Right lobe of liver (tissue), 6 donors: Measurements from ENCODE around the gene PRKACB. TPM values are rescaled to one million over a fixed set of nuclear protein-coding genes. Genes with fewer than 3 reads are reported as not detected.

Experiments
- ATAC-seq, 4 donors: fragments of 200-7000 bp; cut with Tn5 transposase; one replicate each; pipeline ENCODE4 v1.9.1; 2020; ENCODE audit warnings: mild to moderate bottlenecking in 4 of 4, moderate library complexity in 4 of 4
- DNase-seq, 3 donors: peaks; one replicate each; pipeline ENCODE4 v3.0.0-alpha.2; 2020
- H3K27ac ChIP-seq, 3 donors: fragments of 200-600 bp; one replicate each; pipeline ENCODE4 v1.8.0; 2022
- H3K27me3 ChIP-seq, 2 donors: fragments of 200-600 bp; one replicate each; pipeline ENCODE4 v1.8.0; 2022
- H3K36me3 ChIP-seq, 4 donors: fragments of 200-600 bp; sonication (generic) in 1 of 4; one replicate each; pipeline versions ENCODE4 v1.5.1 to v1.8.0; 2017 to 2022; ENCODE audit warnings: control low read depth in 1 of 4
- H3K4me1 ChIP-seq, 4 donors: fragments of 200-600 bp; sonication (generic) in 1 of 4; one replicate each; pipeline versions ENCODE4 v1.5.1 to v1.8.0; 2017 to 2022; ENCODE audit warnings: control low read depth in 1 of 4
- H3K4me3 ChIP-seq, 3 donors: fragments of 200-600 bp; one replicate each; pipeline ENCODE4 v1.8.0; 2022
- H3K9me3 ChIP-seq, 4 donors: fragments of 200-600 bp; sonication (generic) in 1 of 4; one replicate each; pipeline versions ENCODE4 v1.5.1 to v1.8.0; 2017 to 2022; ENCODE audit warnings: control low read depth in 1 of 4
- POLR2A ChIP-seq: fragments of 450-650 bp; IDR thresholded peaks from one replicate; pipeline ENCODE4 v1.6.1; 2017; ENCODE audit warnings: antibody characterized with exemption, mild to moderate bottlenecking
- WGBS: methylation state at CpG from one replicate; pipeline ENCODE4 v1.1.6; 2018; ENCODE audit warnings: low coverage, low lambda C conversion rate; ENCODE audit not compliant: insufficient coverage; ENCODE audit errors: missing lambda C conversion rate; 5-methylcytosine and 5-hydroxymethylcytosine counted together
- intact Hi-C, 2 donors: fragments of 100-400 bp; cut with DNase I; formaldehyde crosslinking; loops; one replicate each; pipeline versions ENCODE4 v1.11.2 to v1.14.1; 2022
- total RNA-seq, 6 experiments: library from RNA; depleted of rRNA in 2 of 6; stranded (reverse); fragments of >200 nt in 2 of 6; fragmentation: NEBNext Ultra II Directional in 3 of 6; extraction: Animal tissue kit (Norgen Biotek cat#: 25700) in 3 of 6; gene quantifications; one replicate each; pipeline versions ENCODE4 v1.1.0 to v1.2.4, GENCODE V29; 2016 to 2023
- TF ChIP-seq, protein P1 (sequence below), 4 donors: fragments of 200-600 bp in 3 of 4; fragments of 450-650 bp in 1 of 4; IDR thresholded peaks; one replicate each; pipeline versions ENCODE4 v1.5.1 to v1.8.0; 2016 to 2022; ENCODE audit warnings: antibody characterized with exemption in 4 of 4, mild to moderate bottlenecking in 2 of 4
- donor health status: DM: no; HTN: yes; CAD: no.
- donor health status: DM: no; HTN: no; CAD: no.
- donor health status: DM: no; HTN: no; CAD: no.
- donor health status: DM: no; HTN: yes; CAD: no.
- donor health status: DM: no; HTN: yes; CAD: no.

PRKACB gene
- total RNA-seq, 6 experiments from 2014 or later = 11.1 to 19.7 (median 15.6) TPM

- H3K9me3 ChIP-seq = no peaks in the 10 kb centered on the region
- no peak for DNase-seq
- H3K4me1 ChIP-seq = no peaks in the 10 kb centered on the region
- no peaks in the 10 kb centered on the region for H3K27me3 ChIP-seq
- no peak for ATAC-seq
- intact Hi-C loops = no loop called here
- no peaks in the 10 kb centered on the region for H3K36me3 ChIP-seq
- no peak overlapping the region for H3K27ac ChIP-seq
- H3K4me3 ChIP-seq = no peak overlapping the region
- TF ChIP-seq, protein P1, sequence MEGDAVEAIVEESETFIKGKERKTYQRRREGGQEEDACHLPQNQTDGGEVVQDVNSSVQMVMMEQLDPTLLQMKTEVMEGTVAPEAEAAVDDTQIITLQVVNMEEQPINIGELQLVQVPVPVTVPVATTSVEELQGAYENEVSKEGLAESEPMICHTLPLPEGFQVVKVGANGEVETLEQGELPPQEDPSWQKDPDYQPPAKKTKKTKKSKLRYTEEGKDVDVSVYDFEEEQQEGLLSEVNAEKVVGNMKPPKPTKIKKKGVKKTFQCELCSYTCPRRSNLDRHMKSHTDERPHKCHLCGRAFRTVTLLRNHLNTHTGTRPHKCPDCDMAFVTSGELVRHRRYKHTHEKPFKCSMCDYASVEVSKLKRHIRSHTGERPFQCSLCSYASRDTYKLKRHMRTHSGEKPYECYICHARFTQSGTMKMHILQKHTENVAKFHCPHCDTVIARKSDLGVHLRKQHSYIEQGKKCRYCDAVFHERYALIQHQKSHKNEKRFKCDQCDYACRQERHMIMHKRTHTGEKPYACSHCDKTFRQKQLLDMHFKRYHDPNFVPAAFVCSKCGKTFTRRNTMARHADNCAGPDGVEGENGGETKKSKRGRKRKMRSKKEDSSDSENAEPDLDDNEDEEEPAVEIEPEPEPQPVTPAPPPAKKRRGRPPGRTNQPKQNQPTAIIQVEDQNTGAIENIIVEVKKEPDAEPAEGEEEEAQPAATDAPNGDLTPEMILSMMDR (IDR thresholded peaks at IDR 0.05) = no peak
- TF ChIP-seq POLR2A = no peak
- WGBS = 7% methylated on average over 2 of the region's 2 CpGs
Measured at GRCh38 chr1:84269306-84269705, 125.2 kb downstream of the PRKACB start.

- H3K4me3 ChIP-seq = no peak overlapping the region
- H3K36me3 ChIP-seq = no peaks in the 10 kb centered on the region
- H3K27me3 ChIP-seq = no peaks in the 10 kb centered on the region
- no peaks in the 10 kb centered on the region for H3K4me1 ChIP-seq
- H3K9me3 ChIP-seq = no peaks in the 10 kb centered on the region
- H3K27ac ChIP-seq = no peak overlapping the region
- 53% methylated on average over 6 of the region's 6 CpGs for WGBS
- ATAC-seq (peak in 1 of 4 donors; percentile 20), DNase-seq (no peak)
- no peak for TF ChIP-seq POLR2A
- TF ChIP-seq, protein P1 (IDR thresholded peaks at IDR 0.05) = no peak
- intact Hi-C loops = no loop called here
Measured at GRCh38 chr1:84271441-84272151, 127.5 kb downstream of the PRKACB start.

- 60% methylated on average over 1 of the region's 1 CpG for WGBS
- no peaks in the 10 kb centered on the region for H3K27me3 ChIP-seq
- DNase-seq (no peak), ATAC-seq (peak in 1 of 4 donors; percentile 11)
- H3K4me3 ChIP-seq = no peak overlapping the region
- H3K36me3 ChIP-seq = no peaks in the 10 kb centered on the region
- no peak overlapping the region for H3K27ac ChIP-seq
- H3K9me3 ChIP-seq = no peaks in the 10 kb centered on the region
- TF ChIP-seq, protein P1 (IDR thresholded peaks at IDR 0.05) = no peak
- intact Hi-C loops = no loop called here
- no peaks in the 10 kb centered on the region for H3K4me1 ChIP-seq
Measured at GRCh38 chr1:84272401-84272800, 128.3 kb downstream of the PRKACB start.

GRCh38 chr1:84277343-84278059 is 133.4 kb downstream of the PRKACB start:
- TF ChIP-seq POLR2A = no peak
- TF ChIP-seq, protein P1 (IDR thresholded peaks at IDR 0.05) = no peak
- no peaks in the 10 kb centered on the region for H3K9me3 ChIP-seq
- WGBS = 83% methylated on average over 1 of the region's 1 CpG
- H3K27ac ChIP-seq = no peak overlapping the region
- H3K4me1 ChIP-seq = no peaks in the 10 kb centered on the region
- DNase-seq (no peak), ATAC-seq (no peak)
- no peak overlapping the region for H3K4me3 ChIP-seq
- H3K36me3 ChIP-seq = no peaks in the 10 kb centered on the region
- intact Hi-C loops = no loop called here
- no peaks in the 10 kb centered on the region for H3K27me3 ChIP-seq
